ENCODE data around the gene OLFML2A. TPM values are rescaled to one million over a fixed set of nuclear protein-coding genes. Genes with fewer than 3 reads are reported as not detected.

Gene OLFML2A
- total and polyA plus RNA-seq, 4 donors: 0.13 to 15.9 (median 3.7) TPM

- no peaks in the 10 kb centered on the region for H3K9me3 ChIP-seq (ENCODE audit: control insufficient read depth, low read length)
- H3K4me3 ChIP-seq (ENCODE audit: low read length in 2 of 2): no peak overlapping the region
- DNase-seq (no peak), ATAC-seq (ENCODE audit: low FRiP score) (no peak)
- intact Hi-C loops (cut with DNase I): no loop called here
- H3K27me3 ChIP-seq (ENCODE audit: control insufficient read depth in 1 of 2, insufficient read depth in 2 of 2, low read length in 1 of 2): no peaks in the 10 kb centered on the region
- WGBS, 2 donors: 50 to 52% methylated on average over 7 of the region's 7 CpGs
- no peaks in the 10 kb centered on the region for H3K4me1 ChIP-seq (ENCODE audit: control insufficient read depth in 1 of 2, insufficient read depth in 2 of 2, low read length in 2 of 2)
- H3K27ac ChIP-seq (ENCODE audit: low read depth in 1 of 2, low read length in 2 of 2): no peak overlapping the region
- H3K36me3 ChIP-seq (ENCODE audit: control insufficient read depth in 1 of 2, insufficient read depth in 2 of 2, low read length in 1 of 2): peaks cover 0 to under 1% of the 10 kb centered on the region in 2 donors
Observed at GRCh38 chr9:124863371-124863871, 86.5 kb downstream of the OLFML2A start.

Other genes with a start within 250 kb of the OLFML2A start
- gene NR6A1, start 5.8 kb upstream of the OLFML2A start, total RNA-seq: 1 to 10 TPM in 1 of 2 donors, under 1 TPM in 1; 0.42 to 1.6 TPM
- gene NR6A1, start 5.8 kb upstream of the OLFML2A start, polyA plus RNA-seq: under 1 TPM; 0.26 to 0.50 TPM
- not detected for gene WDR38, start 76.3 kb downstream of the OLFML2A start, total RNA-seq
- gene WDR38, start 76.3 kb downstream of the OLFML2A start, polyA plus RNA-seq: under 1 TPM; 0.74 to 0.75 TPM
- 100 to 1,000 TPM; 806 to 812 TPM for gene RPL35, start 84.8 kb downstream of the OLFML2A start, total RNA-seq
- 1,000 to 10,000 TPM; 3,301 to 6,282 TPM for gene RPL35, start 84.8 kb downstream of the OLFML2A start, polyA plus RNA-seq
- 10 to 100 TPM; 22.7 to 24.4 TPM for gene ARPC5L, start 85.0 kb downstream of the OLFML2A start, total RNA-seq
- gene ARPC5L, start 85.0 kb downstream of the OLFML2A start, polyA plus RNA-seq: 10 to 100 TPM; 27.4 to 29.8 TPM
- 10 to 100 TPM; 15.0 to 20.4 TPM for gene GOLGA1, start 163.9 kb downstream of the OLFML2A start, total RNA-seq
- 10 to 100 TPM in 1 of 2 donors, 1 to 10 TPM in 1; 7.9 to 11.5 TPM for gene GOLGA1, start 163.9 kb downstream of the OLFML2A start, polyA plus RNA-seq